SJCRH30 (cell line): ENCODE measurements around the gene MGAT1. TPM values are rescaled to one million over a fixed set of nuclear protein-coding genes. Genes with fewer than 3 reads are reported as not detected.
A peak's percentile ranks its signal among the peaks of the same experiment; 100 is the strongest.

Source experiments
- DNase-seq, 2 experiments: peaks; one replicate each; pipeline ENCODE4 v3.0.0-alpha.2; 2015 to 2020
- H3K27ac ChIP-seq: fragments of 250-450 bp; sonication (Bioruptor Pico); 2 replicates; pipeline ENCODE4 v1.5.1; 2020; ENCODE audit warnings: mild to moderate bottlenecking, moderate library complexity
- H3K27me3 ChIP-seq: fragments of 250-450 bp; sonication (Bioruptor Pico); 2 replicates; pipeline ENCODE4 v1.5.1; 2020; ENCODE audit warnings: mild to moderate bottlenecking, moderate library complexity
- H3K36me3 ChIP-seq: fragments of 250-450 bp; sonication (Bioruptor Pico); 2 replicates; pipeline ENCODE4 v1.5.1; 2020; ENCODE audit warnings: mild to moderate bottlenecking, moderate library complexity
- H3K4me1 ChIP-seq: fragments of 250-450 bp; sonication (Bioruptor Pico); 2 replicates; pipeline ENCODE4 v1.5.1; 2020; ENCODE audit warnings: mild to moderate bottlenecking, moderate library complexity
- H3K4me3 ChIP-seq: fragments of 250-450 bp; sonication (Bioruptor Pico); 2 replicates; pipeline ENCODE4 v1.5.1; 2020; ENCODE audit warnings: mild to moderate bottlenecking, moderate library complexity
- H3K9me3 ChIP-seq: fragments of 250-450 bp; sonication (Bioruptor Pico); replicated peaks from 2 replicates; pipeline ENCODE4 v1.5.1; 2020; ENCODE audit warnings: mild to moderate bottlenecking, moderate library complexity
- total RNA-seq: library from RNA; depleted of rRNA; stranded (reverse); fragments of >200 nt; shearing (Covaris generic); gene quantifications from 2 replicates; pipeline ENCODE4 v1.2.3, GENCODE V29; 2014

The MGAT1 gene
- total RNA-seq, 1 experiment from 2014 or later, result 85.6 TPM

DNA sequence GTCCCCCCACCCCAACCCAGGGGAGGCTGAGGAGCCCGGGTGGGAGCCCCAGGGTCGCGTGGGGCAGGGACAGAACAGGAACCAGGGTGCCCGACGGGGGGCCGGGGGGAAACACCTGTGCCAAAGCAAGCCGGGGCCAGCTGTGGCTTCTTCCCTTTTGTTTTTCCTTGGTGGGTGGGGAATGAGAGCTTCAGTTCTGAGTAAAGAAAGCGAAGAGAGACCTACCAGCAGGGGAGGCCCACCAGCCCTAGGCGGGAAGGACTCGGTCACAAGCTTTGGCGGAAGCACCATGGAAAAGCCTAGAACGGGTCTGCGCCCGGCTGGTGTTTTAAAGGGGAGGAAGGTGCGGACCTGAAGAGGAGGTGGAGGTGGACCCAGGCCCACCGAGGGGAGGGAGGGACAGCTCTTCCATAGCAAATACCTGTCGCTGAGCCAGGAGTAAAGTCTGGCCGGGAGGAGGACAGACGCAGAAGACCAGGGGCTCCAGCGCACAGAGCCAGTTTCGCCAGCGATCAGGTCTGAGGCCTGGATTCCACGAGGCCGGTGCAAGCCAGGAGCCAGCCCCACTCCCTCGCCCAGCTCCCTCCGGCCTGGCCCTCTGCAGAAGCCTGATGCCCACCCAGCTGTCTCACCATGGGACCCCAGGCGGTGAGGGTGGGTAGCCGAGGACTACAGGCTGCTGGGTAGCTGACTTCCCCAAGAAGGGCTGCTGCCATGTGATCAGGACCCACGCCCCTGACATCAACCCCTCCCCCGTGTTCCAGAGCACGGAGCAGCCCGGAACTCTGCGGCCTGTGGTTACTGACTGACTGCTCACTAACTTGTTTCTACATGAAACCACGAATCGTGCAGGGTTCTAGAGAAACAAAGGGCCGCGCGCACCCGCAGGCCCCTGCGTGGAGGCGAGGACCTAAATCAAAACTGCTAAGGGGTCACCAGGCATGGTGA, 849 bp upstream of the MGAT1 start:
- Histone ChIP-seq H3K4me3 (peak overlapping the region; percentile 98), H3K9me3 (no peaks in the 10 kb centered on the region), H3K27ac (peak overlapping the region; percentile 95), H3K27me3 (no peaks in the 10 kb centered on the region), H3K36me3 (peaks cover 8% of the 10 kb centered on the region), H3K4me1 (peaks cover 38% of the 10 kb centered on the region)
- DNase-seq, result peak; percentile 45 to 67

DNA sequence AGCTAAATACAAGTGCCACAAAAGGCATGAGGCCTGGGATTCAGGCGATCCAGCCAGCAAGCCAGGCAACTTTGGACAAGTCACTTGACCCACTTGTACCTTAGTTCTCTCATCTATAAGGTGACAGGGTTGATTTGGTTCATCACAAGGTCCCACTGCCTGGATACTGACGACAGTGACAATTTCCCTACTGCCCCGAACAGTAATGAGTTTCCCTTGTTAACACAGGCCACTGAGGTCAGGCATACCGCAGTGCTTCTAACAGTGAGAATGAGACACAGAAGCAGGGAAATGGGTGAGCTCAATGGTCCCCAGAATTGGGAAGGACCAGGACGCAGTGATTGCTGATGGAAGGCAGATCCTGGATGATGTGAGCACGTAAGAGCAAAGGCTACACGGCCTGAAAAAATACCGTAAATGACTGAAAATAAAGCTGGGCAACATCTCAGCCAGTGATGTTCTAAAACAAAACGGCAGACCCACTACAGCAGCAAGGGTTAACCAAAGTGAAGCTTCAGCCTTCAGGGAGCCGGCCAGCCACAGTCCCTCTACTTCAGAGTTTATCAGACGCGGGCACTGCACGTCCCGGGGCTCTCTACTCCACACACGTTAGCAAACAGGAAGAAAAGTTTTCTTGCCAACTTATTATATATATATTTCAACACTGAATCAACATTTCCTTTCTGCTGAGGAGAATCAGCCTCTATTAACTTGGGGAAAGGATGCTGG, 846 bp downstream of the MGAT1 start:
- peak overlapping the region; percentile 98 for H3K4me3 ChIP-seq
- no peak for DNase-seq
- H3K27ac ChIP-seq, result no peak overlapping the region
- peaks cover 8% of the 10 kb centered on the region for H3K36me3 ChIP-seq
- no peaks in the 10 kb centered on the region for H3K9me3 ChIP-seq
- no peaks in the 10 kb centered on the region for H3K27me3 ChIP-seq
- peaks cover 35% of the 10 kb centered on the region for H3K4me1 ChIP-seq

DNA sequence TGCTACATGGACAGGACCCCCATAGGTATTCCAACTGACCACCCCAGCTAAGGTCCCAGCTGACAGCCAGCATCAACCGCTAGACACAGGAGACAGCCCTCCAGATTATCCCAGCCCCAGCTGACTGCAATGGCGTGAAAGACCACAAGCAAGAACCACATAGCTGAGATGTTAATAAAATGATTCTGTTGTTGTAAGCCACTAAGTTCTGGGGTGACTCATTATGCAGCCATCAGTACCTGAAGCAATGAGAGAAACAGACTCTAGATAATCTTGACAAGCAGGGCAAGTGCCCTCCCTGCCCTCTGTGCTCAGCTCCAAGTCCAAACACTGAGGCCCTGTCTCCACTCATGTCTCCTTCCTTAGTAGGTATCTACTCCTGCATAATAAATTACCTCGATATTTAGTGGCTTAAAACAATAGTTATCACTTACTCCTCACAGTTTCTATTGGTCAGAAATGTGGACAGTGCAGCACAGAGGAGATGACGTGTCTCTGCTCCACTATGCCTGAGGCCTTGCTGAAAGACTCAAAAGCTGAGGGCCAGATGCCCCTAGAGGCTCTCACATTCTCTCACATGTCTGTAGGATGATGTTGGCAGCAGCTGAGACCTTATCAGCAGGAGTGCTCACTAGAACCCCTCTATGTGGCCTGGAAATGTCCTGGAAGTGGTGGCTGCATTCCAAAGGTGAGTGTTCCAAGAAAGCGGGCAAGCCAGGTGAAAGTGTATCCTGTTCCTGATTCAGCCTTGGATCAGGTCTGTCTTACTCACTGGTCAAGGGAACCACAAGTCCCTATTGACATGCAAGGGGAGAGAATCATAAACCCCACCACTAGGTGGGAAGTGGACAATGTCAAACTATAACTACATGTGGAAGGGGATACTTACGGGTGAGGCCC, 2.5 kb downstream of the MGAT1 start:
- Histone ChIP-seq H3K4me1 (peaks cover 38% of the 10 kb centered on the region), H3K27ac (no peak overlapping the region), H3K4me3 (no peak overlapping the region), H3K36me3 (peaks cover 11% of the 10 kb centered on the region), H3K27me3 (no peaks in the 10 kb centered on the region), H3K9me3 (no peaks in the 10 kb centered on the region)
- no peak for DNase-seq

DNA sequence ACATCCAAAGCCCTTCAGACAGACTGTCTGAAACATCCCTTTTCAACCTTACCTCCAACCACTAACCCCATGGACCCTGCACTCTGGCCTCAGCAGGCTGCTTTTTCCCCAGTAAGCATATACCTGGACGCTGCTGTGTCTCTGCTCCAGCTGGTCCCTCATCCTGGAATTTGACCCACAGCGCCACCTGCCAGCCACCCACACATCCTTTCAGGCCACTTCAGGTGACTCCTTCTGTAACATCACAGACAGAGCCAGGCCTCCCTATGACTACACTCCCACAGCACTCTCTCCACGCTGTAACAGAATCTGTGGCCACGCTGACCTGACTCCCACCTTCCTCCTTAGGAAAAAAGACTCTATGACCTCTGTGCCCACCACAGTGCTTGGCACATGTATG, 3.4 kb downstream of the MGAT1 start:
- no peak overlapping the region for H3K27ac ChIP-seq
- H3K27me3 ChIP-seq, result no peaks in the 10 kb centered on the region
- H3K9me3 ChIP-seq, result no peaks in the 10 kb centered on the region
- peaks cover 13% of the 10 kb centered on the region for H3K36me3 ChIP-seq
- no peak overlapping the region for H3K4me3 ChIP-seq
- DNase-seq, result no peak
- peaks cover 38% of the 10 kb centered on the region for H3K4me1 ChIP-seq

DNA sequence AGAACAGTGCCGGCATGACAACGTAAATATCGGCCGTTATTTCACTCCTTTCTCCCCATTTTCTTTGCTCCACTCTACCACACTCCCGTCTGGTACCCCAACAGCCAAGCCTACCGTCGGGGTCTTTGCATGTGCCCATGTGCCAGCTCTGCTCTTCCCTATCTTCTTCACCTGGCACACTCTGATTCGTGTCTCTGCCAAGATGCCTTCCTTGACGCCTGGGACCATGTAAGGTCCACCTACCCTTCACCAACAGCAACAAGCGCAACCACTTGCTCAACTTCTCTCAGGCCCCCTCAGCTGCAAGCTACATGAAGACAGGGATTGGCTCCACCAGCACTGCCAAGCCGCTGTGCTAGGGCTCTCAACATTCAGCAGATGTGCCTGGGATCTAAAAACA, 4.4 kb downstream of the MGAT1 start:
- Histone ChIP-seq H3K4me3 (no peak overlapping the region), H3K9me3 (no peaks in the 10 kb centered on the region), H3K27ac (no peak overlapping the region), H3K27me3 (no peaks in the 10 kb centered on the region), H3K36me3 (peaks cover 20% of the 10 kb centered on the region), H3K4me1 (peaks cover 32% of the 10 kb centered on the region)
- no peak for DNase-seq

GRCh38 chr5:180797256-180798192, 5.1 kb downstream of the MGAT1 start:
- DNase-seq, result no peak
- no peak overlapping the region for H3K27ac ChIP-seq
- H3K9me3 ChIP-seq, result no peaks in the 10 kb centered on the region
- no peak overlapping the region for H3K4me3 ChIP-seq
- no peaks in the 10 kb centered on the region for H3K27me3 ChIP-seq
- H3K36me3 ChIP-seq, result peaks cover 27% of the 10 kb centered on the region
- H3K4me1 ChIP-seq, result peaks cover 29% of the 10 kb centered on the region

GRCh38 chr5:180795771-180796313, 6.8 kb downstream of the MGAT1 start:
- DNase-seq, result no peak
- no peaks in the 10 kb centered on the region for H3K27me3 ChIP-seq
- H3K4me3 ChIP-seq, result no peak overlapping the region
- peaks cover 43% of the 10 kb centered on the region for H3K36me3 ChIP-seq
- no peak overlapping the region for H3K27ac ChIP-seq
- H3K4me1 ChIP-seq, result peaks cover 20% of the 10 kb centered on the region
- H3K9me3 ChIP-seq, result no peaks in the 10 kb centered on the region

- peaks cover 7% of the 10 kb centered on the region for H3K4me1 ChIP-seq
- H3K36me3 ChIP-seq, result peaks cover 51% of the 10 kb centered on the region
- H3K27me3 ChIP-seq, result no peaks in the 10 kb centered on the region
- H3K4me3 ChIP-seq, result no peak overlapping the region
- H3K9me3 ChIP-seq, result no peaks in the 10 kb centered on the region
- no peak for DNase-seq
- H3K27ac ChIP-seq, result no peak overlapping the region
Observed at GRCh38 chr5:180792965-180793287, 9.7 kb downstream of the MGAT1 start.

GRCh38 chr5:180792287-180792964, 10.2 kb downstream of the MGAT1 start:
- Histone ChIP-seq H3K27ac (no peak overlapping the region), H3K4me3 (no peak overlapping the region), H3K27me3 (no peaks in the 10 kb centered on the region), H3K36me3 (peaks cover 51% of the 10 kb centered on the region), H3K4me1 (peaks cover 12% of the 10 kb centered on the region), H3K9me3 (no peaks in the 10 kb centered on the region)
- DNase-seq, result no peak

- Histone ChIP-seq H3K9me3 (no peaks in the 10 kb centered on the region), H3K36me3 (peaks cover 51% of the 10 kb centered on the region), H3K4me1 (peaks cover 19% of the 10 kb centered on the region), H3K27ac (no peak overlapping the region), H3K27me3 (no peaks in the 10 kb centered on the region), H3K4me3 (no peak overlapping the region)
- DNase-seq, result no peak
Observed at GRCh38 chr5:180791611-180792213, 10.9 kb downstream of the MGAT1 start.

DNA sequence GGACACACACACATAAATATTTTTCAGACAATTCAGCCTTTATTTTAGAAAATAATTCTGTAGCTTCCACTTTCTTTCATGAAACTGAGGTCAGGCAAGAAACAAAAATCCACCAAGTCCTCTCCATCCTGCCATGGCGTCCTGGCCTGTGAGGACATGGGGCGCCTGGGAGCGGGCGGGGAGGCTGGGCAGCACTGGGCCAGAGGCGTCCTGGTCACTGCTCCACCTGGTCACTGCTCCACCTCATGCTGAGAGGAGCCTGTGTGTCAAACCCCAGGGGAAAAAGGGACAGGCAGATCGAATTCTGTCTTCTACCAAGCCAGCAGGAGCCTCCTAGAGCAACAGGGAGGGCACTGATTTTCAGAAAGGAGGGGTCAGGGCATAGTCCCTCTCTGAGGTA, 12.1 kb downstream of the MGAT1 start:
- Histone ChIP-seq H3K27ac (no peak overlapping the region), H3K27me3 (no peaks in the 10 kb centered on the region), H3K36me3 (peaks cover 51% of the 10 kb centered on the region), H3K4me1 (peaks cover 22% of the 10 kb centered on the region), H3K4me3 (no peak overlapping the region), H3K9me3 (no peaks in the 10 kb centered on the region)
- DNase-seq, result no peak

DNA sequence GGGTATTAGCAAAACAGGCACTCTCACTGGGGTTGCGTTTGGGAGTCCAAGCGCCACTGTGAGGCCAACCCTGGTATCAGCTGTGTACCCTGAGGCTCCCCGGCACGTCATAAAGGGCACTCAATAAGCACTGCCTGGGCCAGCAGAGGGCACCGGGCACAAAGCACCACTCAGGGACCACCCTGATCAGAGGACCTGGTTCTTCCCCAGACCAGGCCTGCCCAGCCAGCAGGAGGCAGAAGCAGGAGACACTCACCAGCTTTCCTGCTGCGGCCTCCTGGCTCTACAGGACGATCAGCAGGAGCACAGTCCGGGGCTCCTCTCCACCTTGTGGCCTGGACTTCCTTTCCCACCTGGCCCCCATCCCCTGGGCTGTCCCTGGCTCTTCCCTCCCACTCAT, 12.6 kb downstream of the MGAT1 start:
- peaks cover 47% of the 10 kb centered on the region for H3K36me3 ChIP-seq
- DNase-seq, result peak in 1 of 2 experiments; percentile 29

More for the DNA sequence above, 12.6 kb downstream of the MGAT1 start:
- Histone ChIP-seq H3K27ac (no peak overlapping the region), H3K4me3 (no peak overlapping the region), H3K27me3 (no peaks in the 10 kb centered on the region), H3K9me3 (no peaks in the 10 kb centered on the region), H3K4me1 (peaks cover 22% of the 10 kb centered on the region)
